Measurements from ENCODE around the gene UPF2. TPM values are rescaled to one million over a fixed set of nuclear protein-coding genes. Genes with fewer than 3 reads are reported as not detected.

UPF2 gene
- total and polyA plus RNA-seq, 10 of the 15 experiments (the other 5 are each of a cell fraction or from before 2014, with no cell fraction given), result 21.0 to 44.4 (median 25.9) TPM

GRCh38 chr10:12091421-12091820 is 48.8 kb upstream of the UPF2 start:
- SMC1A ChIA-PET (ENCODE audit: uncharacterized antibody, unreplicated experiment), result no interaction called here
- POLR2A ChIA-PET, result no interaction called here
- no peak for TF ChIP-seq POLR2AphosphoS5 (IDR thresholded peaks at IDR 0.05; ENCODE audit: low read length)

GRCh38 chr10:12088919-12089318 is 46.3 kb upstream of the UPF2 start:
- no peak overlapping the region for H3K9ac ChIP-seq (ENCODE audit: control insufficient read depth, insufficient read depth, low read length)
- DNase-seq (ENCODE audit: low read depth, low spot score) (no peak), ATAC-seq (no peak), FAIRE-seq (no peak)
- no peak overlapping the region for H2AFZ ChIP-seq (ENCODE audit: control insufficient read depth, low read depth, low read length)
- intact Hi-C loops (cut with micrococcal nuclease; ENCODE audit: unreplicated experiment), result no loop called here
- 93% methylated on average over 14 of the region's 14 CpGs for WGBS (ENCODE audit: insufficient coverage, insufficient replicate concordance, low lambda C conversion rate, missing lambda C conversion rate)
- no peaks in the 10 kb centered on the region for H3K79me2 ChIP-seq (ENCODE audit: control insufficient read depth, insufficient read depth, low read length)
- H3K4me1 ChIP-seq (ENCODE audit: control insufficient read depth, insufficient read depth, low read length), result no peaks in the 10 kb centered on the region
- H3K9me3 ChIP-seq (replicated peaks; ENCODE audit: control insufficient read depth, insufficient read depth, low read length), result no peaks in the 10 kb centered on the region
- no peaks in the 10 kb centered on the region for H3K27me3 ChIP-seq (replicated peaks in 1 of 2; ENCODE audit: control insufficient read depth in 2 of 2, insufficient read depth in 2 of 2, low read length in 1 of 2)
- H3K27ac ChIP-seq (ENCODE audit: control insufficient read depth, insufficient read depth), result no peak overlapping the region
- in situ Hi-C loops (cut with MboI), result no loop called here
- ChIA-PET CTCF (no interaction called here), POLR2A (interaction anchor here (0.8 kb wide), 1 partner anchor 10 kb away, joined by 3 read pairs; no protein-coding TSS in a partner anchor), RAD21 (ENCODE audit: unreplicated experiment) (no interaction called here), SMC1A (ENCODE audit: uncharacterized antibody, unreplicated experiment) (interaction anchor here (0.6 kb wide), 1 partner anchor 620 kb away, joined by 3 read pairs; no protein-coding TSS in a partner anchor)
- H3K36me3 ChIP-seq (ENCODE audit: control insufficient read depth in 2 of 2, insufficient read depth in 2 of 2, low read length in 1 of 2), result peaks cover 2 to 24% of the 10 kb centered on the region in 2 experiments; a peak in 3 of 4 replicates
- no peak overlapping the region for H3K4me2 ChIP-seq (ENCODE audit: control insufficient read depth, insufficient read depth)
- H4K20me1 ChIP-seq (ENCODE audit: control insufficient read depth, insufficient read depth), result no peaks in the 10 kb centered on the region
- TF ChIP-seq HSF1 (IDR thresholded peaks at IDR 0.05; ENCODE audit: low read depth, low read length) (no peak), ZNF622 (IDR thresholded peaks at IDR 0.05) (no peak), EGR1 (IDR thresholded peaks at IDR 0.05; ENCODE audit: borderline replicate concordance in 1 of 2, low read depth in 2 of 2, low read length in 2 of 2) (no peak), RELB (IDR thresholded peaks at IDR 0.05; ENCODE audit: low read depth) (no peak), BACH1 (IDR thresholded peaks at IDR 0.05; ENCODE audit: borderline replicate concordance) (no peak), E4F1 (IDR thresholded peaks at IDR 0.05; ENCODE audit: borderline replicate concordance, partially characterized antibody) (no peak), POU2F2 (IDR thresholded peaks at IDR 0.05; ENCODE audit: borderline replicate concordance, low read depth, low read length) (no peak), IRF4 (IDR thresholded peaks at IDR 0.05; ENCODE audit: low read depth, low read length) (no peak), SIN3A (IDR thresholded peaks at IDR 0.05; ENCODE audit: low read depth, low read length) (no peak)
- BruUV-seq (replicated peaks), result no TSS peak
- H3K4me3 ChIP-seq, result no peak overlapping the region

More at GRCh38 chr10:12091421-12091820, 48.8 kb upstream of the UPF2 start:
- Histone ChIP-seq H4K20me1 (ENCODE audit: control insufficient read depth, insufficient read depth) (no peaks in the 10 kb centered on the region), H3K9ac (ENCODE audit: control insufficient read depth, insufficient read depth, low read length) (no peak overlapping the region), H3K79me2 (ENCODE audit: control insufficient read depth, insufficient read depth, low read length) (no peaks in the 10 kb centered on the region), H3K4me1 (ENCODE audit: control insufficient read depth, insufficient read depth, low read length) (no peaks in the 10 kb centered on the region), H3K36me3 (ENCODE audit: control insufficient read depth in 2 of 2, insufficient read depth in 2 of 2, low read length in 1 of 2) (peaks cover 2 to 28% of the 10 kb centered on the region in 2 experiments; a peak in 2 of 4 replicates), H3K27ac (ENCODE audit: control insufficient read depth, insufficient read depth) (no peak overlapping the region), H3K4me2 (ENCODE audit: control insufficient read depth, insufficient read depth) (no peak overlapping the region), H2AFZ (ENCODE audit: control insufficient read depth, low read depth, low read length) (no peak overlapping the region), H3K4me3 (no peak overlapping the region), H3K27me3 (replicated peaks in 1 of 2; ENCODE audit: control insufficient read depth in 2 of 2, insufficient read depth in 2 of 2, low read length in 1 of 2) (no peaks in the 10 kb centered on the region), H3K9me3 (replicated peaks; ENCODE audit: control insufficient read depth, insufficient read depth, low read length) (no peaks in the 10 kb centered on the region)
- WGBS (ENCODE audit: insufficient coverage, insufficient replicate concordance, low lambda C conversion rate, missing lambda C conversion rate), result 97% methylated on average over 4 of the region's 4 CpGs
- CTCF ChIA-PET, result no interaction called here
- FAIRE-seq (no peak), DNase-seq (ENCODE audit: low read depth, low spot score) (no peak), ATAC-seq (no peak)
- intact Hi-C loops (cut with micrococcal nuclease; ENCODE audit: unreplicated experiment), result no loop called here
- RAD21 ChIA-PET (ENCODE audit: unreplicated experiment), result no interaction called here
- in situ Hi-C loops (cut with MboI), result no loop called here
- no TSS peak for BruUV-seq (replicated peaks)

Measured in GM12878 (cell line).